GM04504 (cell line): ENCODE data around the gene HUNK.
"Not testable (repeated sequence)": the region's sequence is repeated elsewhere in the genome, so short reads cannot be mapped to it uniquely, and the experiment has no call there.

Source experiments
- DNase-seq: peaks from one replicate; pipeline ENCODE4 v3.0.0-alpha.2; 2012; ENCODE audit warnings: low read depth

HUNK gene

DNA sequence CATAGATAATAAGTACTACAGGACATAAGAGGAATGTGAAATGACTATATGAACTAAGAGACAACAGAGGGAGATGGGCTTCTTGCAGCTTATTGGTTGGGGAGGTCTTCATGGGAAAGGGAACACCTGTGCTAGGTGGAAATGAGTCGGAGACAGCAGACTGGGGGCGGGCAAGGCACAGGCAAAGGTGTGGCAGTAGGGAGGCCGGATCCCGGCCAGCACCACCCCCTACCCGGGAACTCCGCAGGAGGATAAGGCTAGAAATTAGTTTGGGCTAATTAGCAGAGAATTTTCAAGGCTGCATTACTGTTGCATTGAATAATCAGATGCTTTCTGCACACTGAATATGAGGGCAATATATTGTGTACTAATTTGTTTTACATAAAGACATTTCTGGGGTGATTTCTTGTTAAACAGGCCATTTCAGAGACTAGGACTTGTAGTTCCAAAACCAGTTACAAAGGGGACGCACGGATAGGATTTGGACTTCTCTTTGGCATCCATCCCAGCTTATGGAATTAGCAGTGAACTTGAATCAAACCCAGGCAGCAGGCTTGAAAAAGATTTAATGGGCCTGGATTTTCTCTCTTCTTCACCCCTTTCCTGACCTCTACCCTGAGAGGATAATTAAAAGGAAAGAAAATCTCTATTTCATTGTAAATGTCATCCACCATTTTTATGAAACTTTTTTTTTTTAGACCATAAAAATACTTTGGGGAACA, 2.2 kb upstream of the HUNK start:
- DNase-seq: no peak

DNA sequence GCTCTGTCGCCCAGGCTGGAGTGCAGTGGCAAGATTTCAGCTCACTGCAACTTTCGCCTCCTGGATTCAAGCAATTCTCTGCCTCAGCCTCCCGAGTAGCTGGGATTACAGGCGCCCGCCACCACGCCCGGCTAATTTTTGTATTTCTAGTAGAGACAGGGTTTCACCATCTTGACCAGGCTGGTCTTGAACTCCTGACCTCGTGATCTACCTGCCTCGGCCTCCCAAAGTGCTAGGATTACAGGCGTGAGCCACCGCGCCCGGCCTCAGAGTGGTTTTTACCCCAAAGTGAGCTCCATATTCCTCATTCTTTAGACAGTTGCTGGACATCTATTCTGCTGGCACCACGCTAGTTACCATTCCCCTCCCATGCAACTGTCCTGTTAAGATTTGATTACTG, 1.4 kb upstream of the HUNK start:
- not testable (repeated sequence) for DNase-seq

DNA sequence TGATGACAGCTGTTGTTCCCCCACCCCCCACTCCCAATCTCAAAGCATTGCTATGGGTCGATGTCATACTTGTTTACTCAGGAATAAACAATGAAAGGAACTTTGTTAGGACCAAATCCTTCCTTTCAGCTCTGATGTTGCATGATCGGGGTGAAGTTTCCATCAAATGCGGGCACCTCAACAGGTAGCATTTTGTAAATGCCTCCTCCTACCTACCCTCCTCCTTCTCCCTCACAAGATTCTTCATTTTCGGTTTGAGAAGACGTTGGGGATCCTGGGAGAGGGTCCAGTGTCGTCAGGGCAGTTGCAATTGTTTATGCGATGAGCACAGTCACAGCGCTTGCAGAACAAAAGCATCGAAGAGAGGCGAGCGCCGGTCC, 758 bp upstream of the HUNK start:
- DNase-seq: no peak

DNA sequence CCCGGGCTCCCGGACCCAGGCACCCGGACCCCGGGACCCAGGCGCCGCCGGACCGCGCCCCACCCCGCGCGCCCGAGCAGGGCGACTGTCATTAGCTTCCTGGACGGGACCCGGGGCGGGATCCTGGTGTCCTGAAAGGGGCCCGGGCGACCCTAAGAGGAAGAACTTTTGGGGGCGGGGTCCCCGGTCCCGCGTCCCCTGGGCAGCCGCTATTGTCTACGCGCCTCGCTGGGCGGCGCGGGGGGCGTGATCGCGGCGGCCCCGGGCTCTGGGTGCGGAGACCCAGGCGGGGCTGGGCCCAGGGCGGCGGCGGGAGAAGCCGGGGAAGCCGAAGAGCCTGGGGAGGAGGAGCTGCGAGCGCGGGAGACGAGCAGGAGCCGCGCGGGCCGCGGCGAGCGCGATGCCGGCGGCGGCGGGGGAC, 465 bp downstream of the HUNK start:
- DNase-seq: no peak

DNA sequence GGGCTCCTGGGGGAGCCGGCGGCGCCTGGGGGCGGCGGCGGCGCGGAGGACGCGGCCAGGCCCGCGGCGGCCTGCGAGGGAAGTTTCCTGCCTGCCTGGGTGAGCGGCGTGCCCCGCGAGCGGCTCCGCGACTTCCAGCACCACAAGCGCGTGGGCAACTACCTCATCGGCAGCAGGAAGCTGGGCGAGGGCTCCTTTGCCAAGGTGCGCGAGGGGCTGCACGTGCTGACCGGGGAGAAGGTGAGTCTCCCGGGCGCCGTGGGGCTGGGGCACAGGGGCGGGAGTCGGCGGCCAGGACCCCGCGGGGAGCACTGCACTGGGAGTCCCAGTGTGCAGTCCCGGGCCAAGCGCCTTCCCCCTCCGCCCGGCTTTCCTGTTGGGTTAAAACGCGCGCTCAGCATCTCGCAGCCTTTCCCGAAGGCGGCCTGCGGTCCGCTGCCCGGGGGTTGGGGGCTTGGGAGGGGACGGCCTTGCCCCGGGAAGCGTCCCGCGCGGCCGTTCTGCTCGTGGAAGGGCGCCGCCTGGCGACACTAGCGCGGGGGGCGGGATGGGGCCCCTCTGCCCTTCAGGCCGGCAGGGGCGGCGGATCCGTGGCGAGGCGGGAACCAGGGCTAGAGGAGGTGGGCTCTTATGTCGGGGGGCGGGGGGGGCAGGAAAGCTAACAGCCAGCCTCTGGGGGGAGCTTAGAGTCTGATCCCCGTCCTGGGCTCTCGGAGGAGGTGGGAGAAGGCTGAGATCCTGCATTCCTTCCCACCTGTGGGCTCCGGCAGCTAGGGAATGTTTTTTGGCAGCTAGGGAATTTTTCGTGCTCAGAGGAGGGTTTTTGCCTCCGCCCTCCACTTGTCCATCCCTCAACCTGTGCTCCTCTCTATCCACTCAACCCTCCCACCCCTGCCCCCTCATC, 1.1 kb downstream of the HUNK start:
- no peak for DNase-seq

- DNase-seq: no peak
These were observed 2.0 kb downstream of the HUNK start for GRCh38 chr21:31874812-31875212.

DNA sequence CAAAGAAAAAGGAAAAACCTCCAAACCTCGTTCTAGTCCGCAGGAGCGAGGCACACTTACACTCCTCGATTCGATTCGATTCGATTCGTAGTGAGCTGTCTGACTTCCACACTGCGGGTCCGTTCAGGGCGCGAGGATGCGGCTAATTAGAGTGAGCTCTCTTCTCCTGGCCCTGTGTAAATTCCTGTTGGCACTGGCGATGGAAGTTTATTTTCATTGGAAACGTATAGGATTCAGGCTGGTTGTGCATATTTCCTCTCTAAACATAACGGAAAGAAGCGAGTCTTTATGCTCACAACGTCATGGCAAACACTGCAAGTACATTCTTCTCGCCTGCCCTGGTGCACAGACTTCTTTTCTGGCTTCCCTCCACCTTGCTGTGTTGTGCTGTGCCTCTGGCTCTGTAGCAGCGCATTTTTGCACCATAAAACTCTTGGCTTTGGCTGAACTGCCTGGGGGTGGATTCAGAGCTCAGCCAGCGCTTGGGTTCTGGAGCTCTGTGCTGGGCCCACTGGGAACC, 2.7 kb downstream of the HUNK start:
- no peak for DNase-seq

- DNase-seq: no peak
These were observed 4.7 kb downstream of the HUNK start for GRCh38 chr21:31877463-31877957.

DNA sequence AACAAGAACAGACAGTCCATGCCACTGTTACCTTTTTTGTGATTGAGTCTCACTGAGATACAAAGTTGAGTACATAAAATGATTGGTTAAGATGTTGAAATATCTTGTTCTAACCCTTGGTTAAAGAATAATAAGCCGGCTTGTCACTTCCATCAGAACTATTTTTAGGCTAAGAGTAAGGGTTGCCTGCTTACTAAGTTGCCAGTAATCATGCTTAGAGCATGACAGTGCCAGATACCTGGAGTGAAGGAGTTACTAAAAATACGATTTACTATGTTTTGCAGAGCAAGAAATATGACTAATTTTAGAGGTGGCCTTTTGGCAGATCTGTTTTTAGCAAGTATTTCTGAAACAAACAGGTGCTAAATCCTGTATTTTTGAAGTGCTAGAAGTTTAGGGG, 6.0 kb downstream of the HUNK start:
- no peak for DNase-seq

DNA sequence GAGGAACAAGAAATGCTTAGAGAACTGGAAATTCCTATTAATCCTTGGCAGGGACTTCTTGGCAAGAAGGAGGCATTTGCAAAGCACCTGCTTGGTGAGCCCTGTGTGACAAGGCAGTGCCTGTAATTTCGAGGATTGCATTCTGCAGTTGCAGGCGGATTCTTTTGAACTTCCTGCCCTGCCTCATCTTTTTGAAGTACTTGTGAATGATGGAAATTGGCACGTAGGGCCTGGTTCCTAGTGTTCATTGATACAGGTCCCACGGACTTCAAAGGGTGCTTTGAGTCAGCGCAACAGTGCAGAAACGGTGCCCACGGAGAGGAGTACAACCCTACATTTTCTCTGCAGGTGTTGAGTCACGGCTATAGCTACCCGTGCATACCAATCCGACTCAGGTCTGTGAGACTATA, 6.4 kb downstream of the HUNK start:
- no peak for DNase-seq

- no peak for DNase-seq
These were observed 7.1 kb downstream of the HUNK start for GRCh38 chr21:31879911-31880310.

- no peak for DNase-seq
These were observed 8.0 kb downstream of the HUNK start for GRCh38 chr21:31880816-31881215.

DNA sequence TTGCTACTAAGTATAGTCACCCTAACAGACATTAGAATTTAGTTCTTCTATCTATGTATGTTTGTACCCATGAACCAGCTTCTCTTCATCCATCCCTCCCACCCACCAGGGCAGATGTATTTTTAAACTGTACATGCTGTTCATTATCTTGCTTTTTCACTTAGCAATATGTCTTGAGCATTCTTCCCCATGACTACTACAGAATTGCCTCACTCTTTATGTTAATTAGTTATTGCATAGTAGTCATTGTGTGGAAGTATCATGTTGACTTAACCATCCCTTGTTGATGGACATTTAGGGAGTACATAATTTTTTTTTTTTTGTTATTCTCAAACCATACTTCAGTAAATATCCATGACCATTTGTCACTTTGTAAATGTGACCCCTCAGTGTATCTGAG, 9.9 kb downstream of the HUNK start:
- DNase-seq: no peak

- no peak for DNase-seq
These were observed 12.3 kb downstream of the HUNK start for GRCh38 chr21:31885146-31885545.

DNA sequence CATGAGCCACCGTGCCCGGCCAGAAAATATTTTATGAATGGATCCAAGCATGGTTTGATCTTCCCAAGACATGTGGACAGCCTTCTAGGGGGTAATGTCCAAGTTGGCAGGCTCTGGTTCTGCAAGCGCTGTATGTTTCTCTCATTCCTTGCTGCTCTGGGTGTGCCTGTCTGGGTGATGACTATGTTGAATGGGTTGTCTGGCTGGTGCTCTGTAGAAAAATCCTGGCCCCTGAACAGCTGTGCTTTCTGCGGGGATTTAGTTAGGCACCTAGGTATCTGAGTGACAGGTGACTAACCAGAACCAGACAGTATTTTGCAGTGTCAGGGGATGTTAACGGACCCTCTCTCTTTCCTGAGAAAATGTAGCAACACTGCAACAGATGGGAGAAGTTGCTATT, 14.1 kb downstream of the HUNK start:
- no peak for DNase-seq

GRCh38 chr21:31887391-31887841, 14.6 kb downstream of the HUNK start:
- DNase-seq: no peak

DNA sequence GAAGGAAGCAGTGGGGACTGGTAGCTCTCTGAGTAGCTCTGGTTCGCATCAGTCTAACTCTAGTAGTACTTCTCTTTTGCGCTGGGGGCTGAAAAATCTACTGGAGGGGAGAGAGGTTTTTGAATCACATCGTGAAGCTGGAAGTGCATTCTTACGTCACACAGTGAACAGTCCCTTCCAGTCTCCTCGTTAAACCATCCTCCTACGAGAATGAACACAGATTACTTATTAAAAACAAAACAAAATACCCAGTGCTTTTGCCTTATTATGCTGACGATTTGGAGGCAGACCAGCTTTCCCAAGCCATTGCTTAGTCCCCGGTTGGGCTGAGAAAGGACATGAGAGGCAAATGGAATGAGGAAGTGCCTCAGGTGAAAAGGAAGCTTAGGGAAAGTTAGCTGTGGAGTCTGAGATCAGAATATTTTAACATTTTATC, 16.1 kb downstream of the HUNK start:
- no peak for DNase-seq

- DNase-seq: no peak
These were observed 16.6 kb downstream of the HUNK start for GRCh38 chr21:31889460-31889859.

- no peak for DNase-seq
These were observed 19.9 kb downstream of the HUNK start for GRCh38 chr21:31892686-31893085.

GRCh38 chr21:31893851-31894415, 21.1 kb downstream of the HUNK start:
- DNase-seq: no peak

- DNase-seq: no peak
These were observed 21.6 kb downstream of the HUNK start for GRCh38 chr21:31894457-31894856.

GRCh38 chr21:31895077-31895835, 22.4 kb downstream of the HUNK start:
- no peak for DNase-seq
